Peyer's patch (tissue), 4 donors: ENCODE measurements around the gene VPS13A. TPM values are rescaled to one million over a fixed set of nuclear protein-coding genes. Genes with fewer than 3 reads are reported as not detected.

Experiments used
- DNase-seq, 3 donors: peaks; one replicate each; pipeline ENCODE4 v3.0.0-alpha.2; 2017 to 2019
- H3K27ac ChIP-seq, 4 donors: fragments of 200-600 bp; sonication (generic); one replicate each; pipeline ENCODE4 v1.5.1; 2016 to 2019
- H3K27me3 ChIP-seq, 2 donors: fragments of 200-600 bp; sonication (generic); one replicate each; pipeline ENCODE4 v1.5.1; 2019
- H3K36me3 ChIP-seq, 3 donors: fragments of 200-600 bp; sonication (generic); one replicate each; pipeline ENCODE4 v1.5.1; 2016 to 2019
- H3K4me1 ChIP-seq, 4 donors: fragments of 200-600 bp; sonication (generic); one replicate each; pipeline ENCODE4 v1.5.1; 2016 to 2019
- H3K4me3 ChIP-seq, 4 donors: fragments of 200-600 bp; sonication (generic); 1 replicate in 3 of 4; 2 replicates in 1 of 4; pipeline ENCODE4 v1.5.1; 2016 to 2019; ENCODE audit warnings: mild to moderate bottlenecking in 1 of 4
- H3K9me3 ChIP-seq, 4 donors: fragments of 200-600 bp; sonication (generic); one replicate each; pipeline ENCODE4 v1.5.1; 2016 to 2019; ENCODE audit warnings: mild to moderate bottlenecking in 1 of 4
- CTCF ChIP-seq, 6 experiments: fragments of 450-650 bp in 4 of 6; fragments of 200-600 bp in 2 of 6; sonication (generic) in 1 of 6; IDR thresholded peaks; one replicate each; pipeline ENCODE4 v1.5.1; 2017 to 2019; ENCODE audit warnings: antibody characterized with exemption in 6 of 6, mild to moderate bottlenecking in 3 of 6, moderate library complexity in 1 of 6
- POLR2A ChIP-seq, 2 donors: fragments of 450-650 bp; IDR thresholded peaks; one replicate each; pipeline ENCODE4 v1.5.1; 2017; ENCODE audit warnings: antibody characterized with exemption in 2 of 2, mild to moderate bottlenecking in 2 of 2, moderate library complexity in 2 of 2
- total RNA-seq, 4 donors: library from RNA; depleted of rRNA; stranded (reverse); fragments of >200 nt; gene quantifications; one replicate each; pipeline ENCODE4 v1.1.0, GENCODE V29; 2016

The VPS13A gene
- total RNA-seq, 4 donors from 2014 or later: 81.7 to 197 (median 169) TPM

GRCh38 chr9:77188242-77188641, 10.9 kb downstream of the VPS13A start:
- Histone ChIP-seq H3K4me1 (no peaks in the 10 kb centered on the region), H3K9me3 (no peaks in the 10 kb centered on the region), H3K36me3 (no peaks in the 10 kb centered on the region), H3K4me3 (no peak overlapping the region), H3K27me3 (no peaks in the 10 kb centered on the region), H3K27ac (no peak overlapping the region)
- DNase-seq: no peak
- no peak for TF ChIP-seq POLR2A (IDR thresholded peaks at IDR 0.05)
- no peak for TF ChIP-seq CTCF (IDR thresholded peaks at IDR 0.05)

GRCh38 chr9:77194423-77194822, 17.1 kb downstream of the VPS13A start:
- H3K36me3 ChIP-seq: no peaks in the 10 kb centered on the region
- H3K27me3 ChIP-seq: no peaks in the 10 kb centered on the region
- H3K4me3 ChIP-seq: no peak overlapping the region
- DNase-seq: no peak
- no peaks in the 10 kb centered on the region for H3K4me1 ChIP-seq
- no peak for TF ChIP-seq CTCF (IDR thresholded peaks at IDR 0.05)
- no peak overlapping the region for H3K27ac ChIP-seq
- no peaks in the 10 kb centered on the region for H3K9me3 ChIP-seq

GRCh38 chr9:77210116-77210515, 32.8 kb downstream of the VPS13A start:
- no peak overlapping the region for H3K27ac ChIP-seq
- TF ChIP-seq POLR2A (IDR thresholded peaks at IDR 0.05) (no peak), CTCF (IDR thresholded peaks at IDR 0.05) (no peak)
- H3K27me3 ChIP-seq: no peaks in the 10 kb centered on the region
- H3K9me3 ChIP-seq: no peaks in the 10 kb centered on the region
- DNase-seq: no peak
- H3K36me3 ChIP-seq: peaks cover 0 to 44% (median 0%) of the 10 kb centered on the region in 3 donors
- H3K4me1 ChIP-seq: no peaks in the 10 kb centered on the region
- H3K4me3 ChIP-seq: no peak overlapping the region

GRCh38 chr9:77211561-77211960, 34.2 kb downstream of the VPS13A start:
- H3K9me3 ChIP-seq: no peaks in the 10 kb centered on the region
- H3K27ac ChIP-seq: no peak overlapping the region
- TF ChIP-seq CTCF (IDR thresholded peaks at IDR 0.05): no peak
- no peak for TF ChIP-seq POLR2A (IDR thresholded peaks at IDR 0.05)
- peaks cover 0 to 45% (median 0%) of the 10 kb centered on the region in 3 donors for H3K36me3 ChIP-seq
- no peak overlapping the region for H3K4me3 ChIP-seq
- H3K27me3 ChIP-seq: no peaks in the 10 kb centered on the region
- no peak for DNase-seq
- H3K4me1 ChIP-seq: no peaks in the 10 kb centered on the region

- H3K4me3 ChIP-seq: no peak overlapping the region
- H3K4me1 ChIP-seq: no peaks in the 10 kb centered on the region
- peaks cover 0 to 45% (median 0%) of the 10 kb centered on the region in 3 donors for H3K36me3 ChIP-seq
- DNase-seq: no peak
- no peak overlapping the region for H3K27ac ChIP-seq
- no peak for TF ChIP-seq CTCF (IDR thresholded peaks at IDR 0.05)
- H3K27me3 ChIP-seq: no peaks in the 10 kb centered on the region
- H3K9me3 ChIP-seq: no peaks in the 10 kb centered on the region
Observed at GRCh38 chr9:77212801-77213200, 35.5 kb downstream of the VPS13A start.

- H3K27ac ChIP-seq: no peak overlapping the region
- H3K36me3 ChIP-seq: peaks cover 0 to 42% (median 0%) of the 10 kb centered on the region in 3 donors
- no peaks in the 10 kb centered on the region for H3K9me3 ChIP-seq
- no peak overlapping the region for H3K4me3 ChIP-seq
- no peaks in the 10 kb centered on the region for H3K4me1 ChIP-seq
- no peaks in the 10 kb centered on the region for H3K27me3 ChIP-seq
- TF ChIP-seq POLR2A (IDR thresholded peaks at IDR 0.05) (no peak), CTCF (IDR thresholded peaks at IDR 0.05) (peak in 3 of 6 experiments; percentile 21 to 32 (median 32))
- DNase-seq: no peak
Observed at GRCh38 chr9:77215874-77216273, 38.5 kb downstream of the VPS13A start.
